ENCODE results near the gene H2BK1.

H2BK1 gene

GRCh38 chr7:151225948-151226510 is 15.7 kb upstream of the H2BK1 start:
- H2AFZ ChIP-seq (ENCODE audit: low read depth) = 0 out of 2 replicates have a peak overlapping the region, but pooled peaks have one; percentile 67
- H3K79me2 ChIP-seq (ENCODE audit: insufficient read depth, low read depth) = peaks cover 21% of the 10 kb centered on the region
- no peak for TF ChIP-seq CTCF (conservative IDR thresholded peaks at IDR 0.05; ENCODE audit: low read depth, low read length)
- no peak overlapping the region for H3K27ac ChIP-seq
- H3K36me3 ChIP-seq (ENCODE audit: insufficient read depth) = peaks cover 21% of the 10 kb centered on the region; the same call in 1 of the 2 replicates
- H3K4me2 ChIP-seq = peak overlapping the region; percentile 97
- peak overlapping the region; percentile 52; the same call in 1 of the 2 replicates for H3K9ac ChIP-seq
- peaks cover 22% of the 10 kb centered on the region for H3K4me1 ChIP-seq (ENCODE audit: low read depth, poor library complexity, severe bottlenecking)
- H3K4me3 ChIP-seq (IDR thresholded peaks at IDR 0.05; ENCODE audit: insufficient read depth, low read depth, low read length) = peak overlapping the region; percentile 29
- H4K20me1 ChIP-seq (ENCODE audit: insufficient read depth) = no peaks in the 10 kb centered on the region
- no peaks in the 10 kb centered on the region for H3K27me3 ChIP-seq (ENCODE audit: insufficient read depth, low read depth)

- H2AFZ ChIP-seq (ENCODE audit: low read depth) = no peak overlapping the region
- no peaks in the 10 kb centered on the region for H4K20me1 ChIP-seq (ENCODE audit: insufficient read depth)
- H3K36me3 ChIP-seq (ENCODE audit: insufficient read depth) = peaks cover 38% of the 10 kb centered on the region; the same call in 1 of the 2 replicates
- no peak overlapping the region for H3K27ac ChIP-seq
- H3K79me2 ChIP-seq (ENCODE audit: insufficient read depth, low read depth) = peaks cover 21% of the 10 kb centered on the region
- no peak overlapping the region for H3K4me3 ChIP-seq (IDR thresholded peaks at IDR 0.05; ENCODE audit: insufficient read depth, low read depth, low read length)
- peaks cover 20% of the 10 kb centered on the region for H3K4me1 ChIP-seq (ENCODE audit: low read depth, poor library complexity, severe bottlenecking)
- H3K4me2 ChIP-seq = no peak overlapping the region
- H3K27me3 ChIP-seq (ENCODE audit: insufficient read depth, low read depth) = no peaks in the 10 kb centered on the region
- no peak for TF ChIP-seq CTCF (conservative IDR thresholded peaks at IDR 0.05; ENCODE audit: low read depth, low read length)
- H3K9ac ChIP-seq = no peak overlapping the region
These were observed 13.4 kb upstream of the H2BK1 start for GRCh38 chr7:151223728-151224127.

GRCh38 chr7:151218170-151218569 is 7.9 kb upstream of the H2BK1 start:
- Histone ChIP-seq H3K79me2 (ENCODE audit: insufficient read depth, low read depth) (no peaks in the 10 kb centered on the region), H4K20me1 (ENCODE audit: insufficient read depth) (no peaks in the 10 kb centered on the region), H3K36me3 (ENCODE audit: insufficient read depth) (peaks cover 41% of the 10 kb centered on the region; the same call in 1 of the 2 replicates), H3K4me2 (no peak overlapping the region), H3K4me3 (IDR thresholded peaks at IDR 0.05; ENCODE audit: insufficient read depth, low read depth, low read length) (no peak overlapping the region), H2AFZ (ENCODE audit: low read depth) (no peak overlapping the region), H3K9ac (no peak overlapping the region), H3K4me1 (ENCODE audit: low read depth, poor library complexity, severe bottlenecking) (no peaks in the 10 kb centered on the region), H3K27me3 (ENCODE audit: insufficient read depth, low read depth) (no peaks in the 10 kb centered on the region), H3K27ac (no peak overlapping the region)
- TF ChIP-seq CTCF (conservative IDR thresholded peaks at IDR 0.05; ENCODE audit: low read depth, low read length) = no peak

DNA sequence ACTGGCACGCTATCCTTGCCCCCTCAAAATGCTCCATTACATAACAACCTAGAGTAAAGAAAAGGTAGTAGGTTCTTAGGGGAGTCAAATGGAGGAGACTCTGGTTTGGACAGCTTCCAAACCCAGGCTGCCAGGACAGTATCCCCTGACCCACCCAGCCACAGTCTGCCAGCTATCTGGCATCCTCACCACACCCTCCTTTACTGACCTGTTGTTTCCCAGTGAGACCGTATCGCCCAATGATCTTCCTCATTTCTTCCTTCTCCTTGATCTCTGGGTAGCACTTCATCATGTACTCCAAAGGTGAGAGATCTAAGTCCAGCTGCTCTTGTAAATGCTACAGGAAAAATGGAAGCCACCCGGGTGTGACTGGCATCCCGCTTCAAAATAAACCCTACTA is 5.1 kb upstream of the H2BK1 start:
- peaks cover 26% of the 10 kb centered on the region; the same call in 1 of the 2 replicates for H3K36me3 ChIP-seq (ENCODE audit: insufficient read depth)
- H2AFZ ChIP-seq (ENCODE audit: low read depth) = no peak overlapping the region

More for the DNA sequence above, 5.1 kb upstream of the H2BK1 start:
- H3K79me2 ChIP-seq (ENCODE audit: insufficient read depth, low read depth) = no peaks in the 10 kb centered on the region
- no peak overlapping the region for H3K27ac ChIP-seq
- H3K4me2 ChIP-seq = no peak overlapping the region
- H3K4me3 ChIP-seq (IDR thresholded peaks at IDR 0.05; ENCODE audit: insufficient read depth, low read depth, low read length) = no peak overlapping the region
- no peaks in the 10 kb centered on the region for H3K4me1 ChIP-seq (ENCODE audit: low read depth, poor library complexity, severe bottlenecking)
- no peak overlapping the region for H3K9ac ChIP-seq
- no peaks in the 10 kb centered on the region for H4K20me1 ChIP-seq (ENCODE audit: insufficient read depth)
- no peaks in the 10 kb centered on the region for H3K27me3 ChIP-seq (ENCODE audit: insufficient read depth, low read depth)
- TF ChIP-seq CTCF (conservative IDR thresholded peaks at IDR 0.05; ENCODE audit: low read depth, low read length) = no peak
